ENCODE measurements around the gene TATDN2. TPM values are rescaled to one million over a fixed set of nuclear protein-coding genes. Genes with fewer than 3 reads are reported as not detected.

The TATDN2 gene
- total and polyA plus RNA-seq, 9 of the 15 experiments (the other 6 are each of a cell fraction or from before 2014, with no cell fraction given): 5.2 to 44.7 (median 25.8) TPM

GRCh38 chr3:10253731-10254130 is 5.5 kb downstream of the TATDN2 start (continued):
- TF ChIP-seq SRSF7 (optimal IDR thresholded peaks at IDR 0.05; ENCODE audit: low read depth, low read length) (no peak), ZBTB26 (CRISPR knock-in tag; IDR thresholded peaks at IDR 0.05) (no peak), AFF1 (IDR thresholded peaks at IDR 0.05; ENCODE audit: low read depth in 1 of 2, partially characterized antibody in 2 of 2) (no peak)

- in situ Hi-C loops (cut with MboI) (no loop called here), intact Hi-C loops (cut with micrococcal nuclease) (no loop called here)
- H3K9me1 ChIP-seq (ENCODE audit: control insufficient read depth, insufficient read depth, low read length): no peaks in the 10 kb centered on the region
- H3K4me1 ChIP-seq (replicated peaks in 1 of 2; ENCODE audit: control insufficient read depth in 2 of 2, insufficient read depth in 2 of 2, low read length in 2 of 2): peaks cover 0 to 3% of the 10 kb centered on the region in 2 experiments; a peak in 3 of 5 replicates
- H3K9me3 ChIP-seq (replicated peaks; ENCODE audit: control insufficient read depth, insufficient read depth, low read depth, low read length): no peaks in the 10 kb centered on the region
- H3K4me2 ChIP-seq (ENCODE audit: insufficient read depth, low read length): no peak overlapping the region
- H4K20me1 ChIP-seq (replicated peaks; ENCODE audit: control insufficient read depth, insufficient read depth, low read length): peaks cover 7% of the 10 kb centered on the region; the same call in 1 of the 2 replicates
- no peak for FAIRE-seq
- DNase-seq (ENCODE audit: extremely low read depth in 1 of 4, low spot score in 3 of 4): no peak
- no TSS peak for BruUV-seq (replicated peaks)
- H3K9ac ChIP-seq (ENCODE audit: insufficient read depth in 1 of 2, low read depth in 2 of 2, low read length in 2 of 2): no peak overlapping the region
- no peak overlapping the region for H2AFZ ChIP-seq (ENCODE audit: low read depth, low read length)
- H3K4me3 ChIP-seq: no peak overlapping the region
- H3K27me3 ChIP-seq (ENCODE audit: control insufficient read depth in 2 of 2, insufficient read depth in 2 of 2, low read length in 2 of 2): no peaks in the 10 kb centered on the region
- peaks cover 61% of the 10 kb centered on the region for H3K79me2 ChIP-seq (ENCODE audit: control insufficient read depth, insufficient read depth, low read length)
- peaks cover 75% of the 10 kb centered on the region for H3K36me3 ChIP-seq (ENCODE audit: control insufficient read depth, insufficient read depth, low read length)
- WGBS (ENCODE audit: insufficient coverage, low coverage, missing lambda C conversion rate): 98% methylated on average over 7 of the region's 7 CpGs
- no peak for TF ChIP-seq TEAD1 (CRISPR knock-in tag; IDR thresholded peaks at IDR 0.05)
- ChIA-PET CTCF (ENCODE audit: low intra/inter-chr PET ratio) (no interaction called here), POLR2A (interaction anchor here (0.6 to 0.8 kb wide), 2 partner anchors 64 to 269 kb away, joined by 4 read pairs; partner anchors contain the start of gene EMC3)
- no peak for ATAC-seq
- H3K27ac ChIP-seq (ENCODE audit: extremely low read depth, low read depth, low read length): no peak overlapping the region
These were observed 7.6 kb downstream of the TATDN2 start for GRCh38 chr3:10255835-10256234.

All from K562 (cell line).